GM10248 (cell line): ENCODE results near the gene STAB2.

ENCODE experiments used
- CTCF ChIA-PET: fragments of 300-600 bp; sonication (Branson Sonifier 250); formaldehyde crosslinking; extraction: SDS; loops from one replicate; lab custom pipeline; 2021; ENCODE audit warnings: antibody characterized with exemption; lab: Yijun Ruan, JAX
- POLR2A ChIA-PET: fragments of 350-650 bp; sonication (Branson Sonifier 250); formaldehyde crosslinking; extraction: SDS; loops from one replicate; lab custom pipeline; 2020; ENCODE audit warnings: antibody characterized with exemption; lab: Yijun Ruan, JAX
- DNase-seq: peaks from one replicate; pipeline ENCODE4 v3.0.0; 2012; ENCODE audit errors: extremely low spot score
- TF ChIP-seq, protein P1 (sequence below): IDR thresholded peaks from 2 replicates; pipeline ENCODE4 v1.5.1; 2012; ENCODE audit warnings: mild to moderate bottlenecking, low read depth; ENCODE audit errors: extremely low read depth, missing control alignments, control extremely low read depth

STAB2 gene

DNA sequence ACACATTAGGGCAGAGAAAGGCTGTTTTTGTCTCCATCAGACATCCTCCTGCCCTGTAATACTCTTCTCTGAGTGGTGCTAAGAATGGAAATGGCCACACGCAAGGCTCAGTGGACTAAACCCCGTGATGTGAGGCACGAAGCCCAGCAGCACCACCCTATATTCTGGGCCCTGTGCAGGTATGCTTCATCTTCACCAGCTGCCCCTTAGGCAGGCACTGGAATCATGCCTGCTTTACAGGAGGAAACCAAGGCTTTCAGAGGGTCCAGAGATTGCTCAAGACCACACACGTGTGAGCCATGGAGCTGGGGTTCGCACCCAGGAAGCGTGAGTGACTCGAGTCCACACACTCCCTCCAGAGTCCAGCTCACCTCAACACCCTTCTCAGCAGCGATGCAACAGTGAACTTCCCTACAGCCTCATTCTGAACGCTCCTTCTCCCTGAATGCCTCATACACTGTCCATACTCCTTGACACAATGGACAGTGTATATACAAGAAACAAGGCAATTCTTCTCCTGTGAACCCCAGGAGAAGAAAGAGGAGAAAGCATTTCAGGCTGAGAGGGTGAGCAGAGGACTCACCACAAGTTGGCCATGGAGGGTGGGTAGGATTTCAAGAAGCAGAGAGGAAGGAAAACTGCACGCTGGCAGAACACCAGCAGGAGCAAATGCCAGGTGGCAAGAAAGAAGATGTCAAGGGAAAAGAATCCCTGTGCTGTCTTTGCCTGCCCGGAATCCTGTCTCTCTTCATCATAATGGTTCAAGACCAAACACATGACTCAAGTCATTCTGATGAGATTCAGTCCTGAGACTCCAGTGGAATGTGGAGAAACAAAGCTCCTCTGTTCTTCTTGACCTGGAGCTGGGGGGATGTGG lies 214.9 kb downstream of the STAB2 start:
- ChIA-PET POLR2A (no interaction called here), CTCF (interaction anchor here (1.6 to 2.0 kb wide), 2 partner anchors 11 to 62 kb away, joined by 4 to 7 read pairs; no protein-coding TSS in a partner anchor)
- TF ChIP-seq, protein P1, sequence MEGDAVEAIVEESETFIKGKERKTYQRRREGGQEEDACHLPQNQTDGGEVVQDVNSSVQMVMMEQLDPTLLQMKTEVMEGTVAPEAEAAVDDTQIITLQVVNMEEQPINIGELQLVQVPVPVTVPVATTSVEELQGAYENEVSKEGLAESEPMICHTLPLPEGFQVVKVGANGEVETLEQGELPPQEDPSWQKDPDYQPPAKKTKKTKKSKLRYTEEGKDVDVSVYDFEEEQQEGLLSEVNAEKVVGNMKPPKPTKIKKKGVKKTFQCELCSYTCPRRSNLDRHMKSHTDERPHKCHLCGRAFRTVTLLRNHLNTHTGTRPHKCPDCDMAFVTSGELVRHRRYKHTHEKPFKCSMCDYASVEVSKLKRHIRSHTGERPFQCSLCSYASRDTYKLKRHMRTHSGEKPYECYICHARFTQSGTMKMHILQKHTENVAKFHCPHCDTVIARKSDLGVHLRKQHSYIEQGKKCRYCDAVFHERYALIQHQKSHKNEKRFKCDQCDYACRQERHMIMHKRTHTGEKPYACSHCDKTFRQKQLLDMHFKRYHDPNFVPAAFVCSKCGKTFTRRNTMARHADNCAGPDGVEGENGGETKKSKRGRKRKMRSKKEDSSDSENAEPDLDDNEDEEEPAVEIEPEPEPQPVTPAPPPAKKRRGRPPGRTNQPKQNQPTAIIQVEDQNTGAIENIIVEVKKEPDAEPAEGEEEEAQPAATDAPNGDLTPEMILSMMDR: no peak
- no peak for DNase-seq

- DNase-seq: no peak
- CTCF ChIA-PET: interaction anchor here (1.6 to 2.0 kb wide), 2 partner anchors 11 to 62 kb away, joined by 4 to 7 read pairs; no protein-coding TSS in a partner anchor
- TF ChIP-seq, protein P1: no peak
- POLR2A ChIA-PET: no interaction called here
Measured at GRCh38 chr12:103802586-103802886, 215.5 kb downstream of the STAB2 start.

DNA sequence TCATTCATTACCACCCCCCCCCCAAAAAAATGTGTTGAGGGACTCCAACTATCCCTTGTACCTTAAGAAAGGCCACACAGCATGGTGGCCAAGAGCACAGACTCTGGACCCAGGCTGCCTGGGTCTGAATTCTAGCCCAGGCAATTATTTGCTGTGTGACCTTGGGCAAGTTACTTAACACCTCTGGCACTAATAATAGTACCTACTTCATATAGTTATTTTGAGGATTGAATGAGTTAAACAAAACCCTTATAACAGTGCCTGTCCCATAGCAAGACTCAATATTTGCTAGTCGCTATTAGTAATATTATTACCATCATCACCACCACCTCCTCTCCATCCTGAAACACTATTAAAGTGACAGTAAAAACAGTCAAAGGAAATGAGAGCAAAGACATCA lies 216.8 kb downstream of the STAB2 start:
- TF ChIP-seq, protein P1: no peak
- DNase-seq: no peak
- CTCF ChIA-PET: interaction anchor here (1.6 kb wide), 1 partner anchor 60 kb away, joined by 4 read pairs; no protein-coding TSS in a partner anchor
- POLR2A ChIA-PET: no interaction called here

- TF ChIP-seq, protein P1: no peak
- ChIA-PET CTCF (interaction anchor here (1.0 to 1.1 kb wide), 2 partner anchors 9 to 17 kb away, joined by 3 to 4 read pairs; no protein-coding TSS in a partner anchor), POLR2A (no interaction called here)
- DNase-seq: no peak
Measured at GRCh38 chr12:103805655-103806360, 218.7 kb downstream of the STAB2 start.

DNA sequence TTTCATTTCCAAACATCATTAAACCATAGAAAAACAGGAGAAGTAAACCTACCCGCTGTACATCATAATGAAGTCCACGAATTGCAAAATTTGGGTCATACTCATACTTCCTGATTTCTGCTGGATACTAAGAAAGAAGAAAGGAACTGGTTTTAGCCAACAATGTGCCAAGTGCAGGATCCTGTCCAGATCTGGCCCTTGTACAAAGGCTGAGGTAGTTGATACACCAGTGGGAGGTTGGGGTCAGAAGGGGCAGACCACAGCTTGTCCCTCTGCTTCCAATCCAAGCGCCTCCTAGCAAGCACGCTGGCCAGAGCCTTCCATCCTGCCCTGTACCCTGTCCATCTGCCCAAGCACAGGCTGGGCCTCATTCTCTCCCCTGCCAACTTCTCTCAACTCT lies 219.7 kb downstream of the STAB2 start:
- no peak for DNase-seq
- CTCF ChIA-PET: interaction anchor here (1.1 kb wide), 1 partner anchor 18 kb away, joined by 4 read pairs; no protein-coding TSS in a partner anchor

DNA sequence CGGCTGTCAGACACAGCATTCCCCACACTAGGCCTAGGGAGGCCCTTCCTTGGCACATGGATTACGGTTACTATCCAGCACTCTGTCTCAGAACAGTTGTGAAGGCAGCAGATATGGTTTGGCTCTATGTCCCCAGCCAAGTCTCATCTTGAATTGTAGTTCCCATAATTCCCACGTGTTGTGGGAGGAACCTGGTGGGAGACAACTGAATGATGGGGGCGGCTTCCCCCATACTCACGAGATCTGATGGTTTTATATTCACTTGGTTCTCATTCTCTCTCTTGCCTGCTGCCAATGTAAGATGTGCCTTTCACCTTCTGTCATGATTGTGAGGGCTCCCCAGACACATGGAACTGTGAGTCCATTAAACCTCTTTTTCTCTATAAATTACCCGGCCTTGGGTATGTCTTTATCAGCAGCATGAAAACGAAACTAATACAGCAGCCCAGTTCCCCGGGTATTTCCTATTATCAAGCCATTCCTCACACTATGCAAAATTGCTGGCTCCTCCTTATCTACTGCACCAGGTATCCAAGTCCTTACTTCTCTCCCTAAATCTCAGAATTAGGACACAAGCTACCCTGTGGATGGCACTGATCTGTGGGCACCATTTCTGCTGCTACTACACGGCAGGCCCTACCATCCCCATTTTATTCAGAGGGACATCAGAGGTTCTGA lies 220.6 kb downstream of the STAB2 start:
- no peak for DNase-seq
- CTCF ChIA-PET: no interaction called here
- POLR2A ChIA-PET: no interaction called here
- TF ChIP-seq, protein P1: no peak

More for the DNA sequence above, 219.7 kb downstream of the STAB2 start:
- POLR2A ChIA-PET: no interaction called here
- TF ChIP-seq, protein P1: no peak
